Right hindlimb (tissue), 1 donor: Measurements from ENCODE around the gene PTGES2.

ENCODE experiments used
- DNase-seq: peaks from one replicate; pipeline ENCODE4 v3.0.0-alpha.2; 2018

PTGES2 gene

GRCh38 chr9:128153060-128153946 is 25.8 kb upstream of the PTGES2 start:
- peak; percentile 17 for DNase-seq

GRCh38 chr9:128152133-128153059 is 24.9 kb upstream of the PTGES2 start:
- DNase-seq, result no peak

- DNase-seq, result no peak
Observed at GRCh38 chr9:128151309-128152132, 24.0 kb upstream of the PTGES2 start.

- DNase-seq, result peak; percentile 20
Observed at GRCh38 chr9:128150594-128151308, 23.2 kb upstream of the PTGES2 start.

- DNase-seq, result peak; percentile 15
Observed at GRCh38 chr9:128149951-128150593, 22.5 kb upstream of the PTGES2 start.

GRCh38 chr9:128149001-128149701 is 21.6 kb upstream of the PTGES2 start, which contains the start of gene LCN2:
Gene LCN2 (plus strand): TSS chr9:128149453. CDS start chr9:128149526, 73 bp downstream.
- DNase-seq, result peak; percentile 29

GRCh38 chr9:128148509-128149000 is 21.0 kb upstream of the PTGES2 start:
- no peak for DNase-seq

- DNase-seq, result peak; percentile 13
Observed at GRCh38 chr9:128146591-128147120, 19.1 kb upstream of the PTGES2 start.

- peak; percentile 16 for DNase-seq
Observed at GRCh38 chr9:128145951-128146351, 18.4 kb upstream of the PTGES2 start.

- no peak for DNase-seq
Observed at GRCh38 chr9:128145536-128145935, 18.0 kb upstream of the PTGES2 start.

GRCh38 chr9:128144239-128145181 is 17.0 kb upstream of the PTGES2 start:
- peak; percentile 16 for DNase-seq

- peak; percentile 10 for DNase-seq
Observed at GRCh38 chr9:128143525-128144238, 16.2 kb upstream of the PTGES2 start.

- DNase-seq, result peak; percentile 39
Observed at GRCh38 chr9:128142596-128142995, 15.1 kb upstream of the PTGES2 start.

- peak; percentile 18 for DNase-seq
Observed at GRCh38 chr9:128142061-128142460, 14.5 kb upstream of the PTGES2 start.

GRCh38 chr9:128141604-128142003 is 14.1 kb upstream of the PTGES2 start:
- peak; percentile 8 for DNase-seq

GRCh38 chr9:128139621-128140020 is 12.1 kb upstream of the PTGES2 start:
- DNase-seq, result peak; percentile 7

GRCh38 chr9:128138001-128138400 is 10.5 kb upstream of the PTGES2 start:
- DNase-seq, result no peak
